Measurements from ENCODE around the gene NCR2. TPM values are rescaled to one million over a fixed set of nuclear protein-coding genes. Genes with fewer than 3 reads are reported as not detected.

The NCR2 gene
- total and polyA plus RNA-seq, 2 of the 13 experiments (the other 11 are each of a cell fraction or from before 2014, with no cell fraction given), result not detected

DNA sequence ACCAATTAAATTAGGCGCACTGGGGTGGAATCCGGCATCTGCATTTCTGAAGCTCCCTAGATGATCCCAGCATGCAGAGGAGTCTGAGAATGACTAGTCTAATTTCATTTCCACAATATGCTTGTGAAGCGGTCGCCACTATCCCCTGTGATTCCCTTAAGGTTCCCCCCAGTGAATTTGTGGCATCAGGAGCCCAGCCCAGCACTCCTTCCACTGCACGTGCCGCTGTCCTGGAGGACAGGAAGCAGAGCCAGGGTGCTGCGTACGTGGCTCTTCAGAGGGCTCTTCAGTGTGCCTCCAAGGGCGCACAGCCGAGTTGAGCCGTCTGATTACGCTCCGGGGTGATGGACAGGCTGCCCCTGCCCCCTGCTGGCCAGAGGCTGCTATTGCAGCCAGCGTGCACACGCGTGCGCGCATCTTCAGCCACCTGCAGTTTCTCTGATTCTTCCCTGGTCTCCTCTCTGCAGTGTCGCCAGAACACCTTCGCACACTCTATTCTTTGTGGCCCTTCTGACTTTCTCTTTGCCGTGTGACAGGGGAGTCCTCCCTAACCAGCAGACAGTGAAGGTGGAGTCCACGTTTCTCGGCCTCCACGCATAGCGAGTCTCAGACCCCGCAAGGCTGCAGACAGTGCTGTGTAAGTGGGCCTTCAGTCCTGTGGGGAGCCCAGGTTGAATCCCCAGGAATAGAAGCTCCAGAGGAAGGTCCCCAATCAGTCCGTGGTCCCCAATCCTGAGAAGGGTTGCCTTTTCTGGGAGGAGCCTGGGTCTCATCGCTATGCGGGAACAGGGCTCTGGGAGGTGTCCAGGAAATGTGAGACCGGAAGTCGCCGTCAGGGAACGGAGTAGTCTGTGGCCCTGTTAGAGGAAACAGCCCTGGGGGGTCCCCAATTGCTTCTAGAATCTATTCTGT, 16.5 kb upstream of the NCR2 start (continued):
- peak; percentile 36; the same call in 1 of the 2 replicates for TF ChIP-seq FOXK1 (CRISPR knock-in tag; IDR thresholded peaks at IDR 0.05; ENCODE audit: borderline replicate concordance, low read depth)
- no peak for TF ChIP-seq ZNF232 (CRISPR knock-in tag; IDR thresholded peaks at IDR 0.05; ENCODE audit: borderline replicate concordance)
- TF ChIP-seq, protein P1, sequence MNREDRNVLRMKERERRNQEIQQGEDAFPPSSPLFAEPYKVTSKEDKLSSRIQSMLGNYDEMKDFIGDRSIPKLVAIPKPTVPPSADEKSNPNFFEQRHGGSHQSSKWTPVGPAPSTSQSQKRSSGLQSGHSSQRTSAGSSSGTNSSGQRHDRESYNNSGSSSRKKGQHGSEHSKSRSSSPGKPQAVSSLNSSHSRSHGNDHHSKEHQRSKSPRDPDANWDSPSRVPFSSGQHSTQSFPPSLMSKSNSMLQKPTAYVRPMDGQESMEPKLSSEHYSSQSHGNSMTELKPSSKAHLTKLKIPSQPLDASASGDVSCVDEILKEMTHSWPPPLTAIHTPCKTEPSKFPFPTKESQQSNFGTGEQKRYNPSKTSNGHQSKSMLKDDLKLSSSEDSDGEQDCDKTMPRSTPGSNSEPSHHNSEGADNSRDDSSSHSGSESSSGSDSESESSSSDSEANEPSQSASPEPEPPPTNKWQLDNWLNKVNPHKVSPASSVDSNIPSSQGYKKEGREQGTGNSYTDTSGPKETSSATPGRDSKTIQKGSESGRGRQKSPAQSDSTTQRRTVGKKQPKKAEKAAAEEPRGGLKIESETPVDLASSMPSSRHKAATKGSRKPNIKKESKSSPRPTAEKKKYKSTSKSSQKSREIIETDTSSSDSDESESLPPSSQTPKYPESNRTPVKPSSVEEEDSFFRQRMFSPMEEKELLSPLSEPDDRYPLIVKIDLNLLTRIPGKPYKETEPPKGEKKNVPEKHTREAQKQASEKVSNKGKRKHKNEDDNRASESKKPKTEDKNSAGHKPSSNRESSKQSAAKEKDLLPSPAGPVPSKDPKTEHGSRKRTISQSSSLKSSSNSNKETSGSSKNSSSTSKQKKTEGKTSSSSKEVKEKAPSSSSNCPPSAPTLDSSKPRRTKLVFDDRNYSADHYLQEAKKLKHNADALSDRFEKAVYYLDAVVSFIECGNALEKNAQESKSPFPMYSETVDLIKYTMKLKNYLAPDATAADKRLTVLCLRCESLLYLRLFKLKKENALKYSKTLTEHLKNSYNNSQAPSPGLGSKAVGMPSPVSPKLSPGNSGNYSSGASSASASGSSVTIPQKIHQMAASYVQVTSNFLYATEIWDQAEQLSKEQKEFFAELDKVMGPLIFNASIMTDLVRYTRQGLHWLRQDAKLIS (CRISPR knock-in tag; IDR thresholded peaks at IDR 0.05), result no peak
- peak; percentile 51; the same call in 1 of the 2 replicates for TF ChIP-seq POGZ (CRISPR knock-in tag; IDR thresholded peaks at IDR 0.05)
- peak; percentile 72; the same call in 1 of the 2 replicates for TF ChIP-seq ZKSCAN8 (CRISPR knock-in tag; IDR thresholded peaks at IDR 0.05; ENCODE audit: borderline replicate concordance)
- TF ChIP-seq TCF7L2 (IDR thresholded peaks at IDR 0.05; ENCODE audit: low read depth, low read length), result no peak
- TF ChIP-seq ARID2 (CRISPR knock-in tag; IDR thresholded peaks at IDR 0.05; ENCODE audit: borderline replicate concordance), result no peak
- TF ChIP-seq TBP (CRISPR knock-in tag; IDR thresholded peaks at IDR 0.05), result no peak
- TF ChIP-seq ONECUT2 (CRISPR knock-in tag; IDR thresholded peaks at IDR 0.05), result no peak
- no peak for TF ChIP-seq ZNF382 (CRISPR knock-in tag; IDR thresholded peaks at IDR 0.05; ENCODE audit: borderline replicate concordance)
- TF ChIP-seq MXD4 (CRISPR knock-in tag; IDR thresholded peaks at IDR 0.05), result 0 out of 2 replicates have a peak, but pooled peaks have one; percentile 31
- TF ChIP-seq MED1 (CRISPR knock-in tag; IDR thresholded peaks at IDR 0.05), result 0 out of 2 replicates have a peak, but pooled peaks have one; percentile 21
- TF ChIP-seq ARHGAP35 (CRISPR knock-in tag; IDR thresholded peaks at IDR 0.05; ENCODE audit: borderline replicate concordance), result no peak
- TF ChIP-seq IRF2 (CRISPR knock-in tag; IDR thresholded peaks at IDR 0.05), result peak; percentile 78
- TF ChIP-seq MTF1 (CRISPR knock-in tag; IDR thresholded peaks at IDR 0.05), result no peak
- TF ChIP-seq PAWR (CRISPR knock-in tag; IDR thresholded peaks at IDR 0.05; ENCODE audit: borderline replicate concordance), result no peak
- TF ChIP-seq SIN3A (IDR thresholded peaks at IDR 0.05; ENCODE audit: borderline replicate concordance, low read depth, low read length), result no peak
- no peak for TF ChIP-seq SRSF9 (IDR thresholded peaks at IDR 0.05; ENCODE audit: borderline replicate concordance, insufficient read depth, low read depth, low read length, poor library complexity, severe bottlenecking)
- TF ChIP-seq JUN (CRISPR knock-in tag; IDR thresholded peaks at IDR 0.05), result no peak
- TF ChIP-seq ZNF30 (CRISPR knock-in tag; IDR thresholded peaks at IDR 0.05), result no peak
- no peak for TF ChIP-seq ZNF546 (CRISPR knock-in tag; conservative IDR thresholded peaks at IDR 0.05)
- 0 out of 2 replicates have a peak, but pooled peaks have one; percentile 51 for TF ChIP-seq ZNF317 (CRISPR knock-in tag; IDR thresholded peaks at IDR 0.05)
- 0 out of 2 replicates have a peak, but pooled peaks have one; percentile 26 for TF ChIP-seq ZNF138 (CRISPR knock-in tag; IDR thresholded peaks at IDR 0.05; ENCODE audit: low read depth)
- TF ChIP-seq ZNF747 (CRISPR knock-in tag; IDR thresholded peaks at IDR 0.05; ENCODE audit: borderline replicate concordance), result 0 out of 2 replicates have a peak, but pooled peaks have one; percentile 21
- TF ChIP-seq RAD21 (CRISPR knock-in tag; IDR thresholded peaks at IDR 0.05), result peak; percentile 94
- no peak for TF ChIP-seq MTERF4 (CRISPR knock-in tag; IDR thresholded peaks at IDR 0.05)

Measured in HepG2 (cell line).